ENCODE results near the gene MAP3K4.

- no peak for TF ChIP-seq CTCF (conservative IDR thresholded peaks at IDR 0.05; ENCODE audit: low read depth, low read length)
- TF ChIP-seq POLR2A (IDR thresholded peaks at IDR 0.05; ENCODE audit: low read depth, low read length) = no peak
- TF ChIP-seq ELK1 (IDR thresholded peaks at IDR 0.05; ENCODE audit: borderline replicate concordance, low read depth, low read length) = no peak
- no peak for TF ChIP-seq MXI1 (IDR thresholded peaks at IDR 0.05; ENCODE audit: borderline replicate concordance, low read depth, low read length)
- TF ChIP-seq RAD21 (IDR thresholded peaks at IDR 0.05; ENCODE audit: low read length) = no peak
- TF ChIP-seq MAFK (IDR thresholded peaks at IDR 0.05; ENCODE audit: low read depth, low read length) = no peak
- no peak for TF ChIP-seq USF2 (IDR thresholded peaks at IDR 0.05; ENCODE audit: low read depth, low read length)
- TF ChIP-seq BHLHE40 (IDR thresholded peaks at IDR 0.05; ENCODE audit: low read depth, low read length) = no peak
- no peak for TF ChIP-seq MAZ (IDR thresholded peaks at IDR 0.05; ENCODE audit: borderline replicate concordance, low read depth, low read length)
- no peak for TF ChIP-seq CHD1 (IDR thresholded peaks at IDR 0.05; ENCODE audit: low read depth, low read length)
- TF ChIP-seq RFX5 (IDR thresholded peaks at IDR 0.05; ENCODE audit: low read depth, low read length) = no peak
- TF ChIP-seq CEBPB (IDR thresholded peaks at IDR 0.05; ENCODE audit: low read depth, low read length) = no peak
- TF ChIP-seq FOS (IDR thresholded peaks at IDR 0.05; ENCODE audit: low read depth, low read length) = no peak
Observed at GRCh38 chr6:161109366-161109765, 117.8 kb downstream of the MAP3K4 start.
